HepG2 (cell line): Measurements from ENCODE around the gene EPB41L1. TPM values are rescaled to one million over a fixed set of nuclear protein-coding genes. Genes with fewer than 3 reads are reported as not detected.
A peak's percentile ranks its signal among the peaks of the same experiment; 100 is the strongest.

Experiments used
- BCL6 ChIP-seq: IDR thresholded peaks from 2 replicates; pipeline ENCODE4 v1.6.1; 2016; ENCODE audit warnings: missing genetic modification reagents, missing compliant biosample characterization
- FOXM1 ChIP-seq: sonication (generic); formaldehyde crosslinking; IDR thresholded peaks from 2 replicates; pipeline ENCODE4 v1.5.0; 2020; ENCODE audit warnings: missing genetic modification reagents
- NCOR1 ChIP-seq: fragments of 200-600 bp; sonication (generic); IDR thresholded peaks from 2 replicates; pipeline ENCODE4 v1.7.0; 2017; ENCODE audit warnings: antibody characterized with exemption, low read length, borderline replicate concordance
- NFKB2 ChIP-seq: sonication (generic); formaldehyde crosslinking; IDR thresholded peaks from 2 replicates; pipeline ENCODE4 v1.4.0; 2020; ENCODE audit warnings: missing genetic modification reagents, borderline replicate concordance
- PLRG1 ChIP-seq: fragments of 450-650 bp; conservative IDR thresholded peaks from 2 replicates; pipeline ENCODE4 v1.6.1; 2016
- POGZ ChIP-seq: sonication (generic); formaldehyde crosslinking; IDR thresholded peaks from 2 replicates; pipeline ENCODE4 v1.4.0; 2020; ENCODE audit warnings: mild to moderate bottlenecking, missing genetic modification reagents
- RAD51 ChIP-seq: fragments of 450-650 bp; IDR thresholded peaks from 2 replicates; pipeline ENCODE4 v1.6.1; 2016; ENCODE audit warnings: borderline replicate concordance
- SRSF4 ChIP-seq: fragments of 200-400 bp; formaldehyde crosslinking; IDR thresholded peaks from one replicate; pipeline ENCODE4 v1.6.1; 2018; ENCODE audit warnings: mild to moderate bottlenecking, low read depth, low read length, moderate library complexity; ENCODE audit not compliant: poor library complexity, severe bottlenecking
- TFAP4 ChIP-seq: sonication (generic); IDR thresholded peaks from 2 replicates; pipeline ENCODE4 v1.6.1; 2016; ENCODE audit warnings: low read depth, borderline replicate concordance
- TOPORS ChIP-seq: sonication (generic); formaldehyde crosslinking; IDR thresholded peaks from 2 replicates; pipeline ENCODE4 v1.8.0; 2023; ENCODE audit warnings: mild to moderate bottlenecking, missing genetic modification reagents
- ZBTB20 ChIP-seq: sonication (generic); formaldehyde crosslinking; IDR thresholded peaks from 2 replicates; pipeline ENCODE4 v1.8.1; 2023; ENCODE audit warnings: missing genetic modification reagents, low read depth, mild to moderate bottlenecking, borderline replicate concordance
- ZBTB40 ChIP-seq, 2 experiments: fragments of 450-650 bp in 1 of 2; sonication (generic) in 1 of 2; formaldehyde crosslinking in 1 of 2; IDR thresholded peaks; 2 replicates each; pipeline versions ENCODE4 v1.6.1 to v1.8.0; 2016 to 2022; ENCODE audit warnings: antibody characterized with exemption in 1 of 2, mild to moderate bottlenecking in 1 of 2, missing genetic modification reagents in 1 of 2
- ZNF746 ChIP-seq: sonication (generic); formaldehyde crosslinking; IDR thresholded peaks from 2 replicates; pipeline ENCODE4 v1.8.0; 2022; ENCODE audit warnings: mild to moderate bottlenecking, missing genetic modification reagents
- polyA plus RNA-seq, 8 experiments: library from polyadenylated mRNA; depleted of rRNA in 3 of 8; stranded (reverse) in 7 of 8; unstranded in 1 of 8; fragments of >200 nt; fragmentation: Illumina TruSeq in 4 of 8; extraction: Trizol in 4 of 8; gene quantifications; 2 replicates each; pipeline versions ENCODE4 v1.2.1 to v1.2.3, GENCODE V29; 2011 to 2016; ENCODE audit warnings: low read depth in 4 of 8, missing spikeins in 1 of 8, mixed read lengths in 1 of 8; ENCODE audit not compliant: insufficient read depth in 1 of 8
- total RNA-seq, 5 experiments: library from RNA; depleted of rRNA; stranded (reverse); fragments of >200 nt; fragmentation: Illumina TruSeq; extraction: Trizol; gene quantifications; 2 replicates each; pipeline ENCODE4 v1.2.3, GENCODE V29; 2016; ENCODE audit warnings: low read depth in 1 of 5
- TF ChIP-seq, protein P1 (sequence below): sonication (generic); formaldehyde crosslinking; IDR thresholded peaks from 2 replicates; pipeline ENCODE4 v1.4.0; 2020; ENCODE audit warnings: missing genetic modification reagents

Gene EPB41L1
- total and polyA plus RNA-seq, 2 of the 13 experiments (the other 11 are each of a cell fraction or from before 2014, with no cell fraction given) = 16.7 to 39.0 TPM

- TF ChIP-seq, protein P1, sequence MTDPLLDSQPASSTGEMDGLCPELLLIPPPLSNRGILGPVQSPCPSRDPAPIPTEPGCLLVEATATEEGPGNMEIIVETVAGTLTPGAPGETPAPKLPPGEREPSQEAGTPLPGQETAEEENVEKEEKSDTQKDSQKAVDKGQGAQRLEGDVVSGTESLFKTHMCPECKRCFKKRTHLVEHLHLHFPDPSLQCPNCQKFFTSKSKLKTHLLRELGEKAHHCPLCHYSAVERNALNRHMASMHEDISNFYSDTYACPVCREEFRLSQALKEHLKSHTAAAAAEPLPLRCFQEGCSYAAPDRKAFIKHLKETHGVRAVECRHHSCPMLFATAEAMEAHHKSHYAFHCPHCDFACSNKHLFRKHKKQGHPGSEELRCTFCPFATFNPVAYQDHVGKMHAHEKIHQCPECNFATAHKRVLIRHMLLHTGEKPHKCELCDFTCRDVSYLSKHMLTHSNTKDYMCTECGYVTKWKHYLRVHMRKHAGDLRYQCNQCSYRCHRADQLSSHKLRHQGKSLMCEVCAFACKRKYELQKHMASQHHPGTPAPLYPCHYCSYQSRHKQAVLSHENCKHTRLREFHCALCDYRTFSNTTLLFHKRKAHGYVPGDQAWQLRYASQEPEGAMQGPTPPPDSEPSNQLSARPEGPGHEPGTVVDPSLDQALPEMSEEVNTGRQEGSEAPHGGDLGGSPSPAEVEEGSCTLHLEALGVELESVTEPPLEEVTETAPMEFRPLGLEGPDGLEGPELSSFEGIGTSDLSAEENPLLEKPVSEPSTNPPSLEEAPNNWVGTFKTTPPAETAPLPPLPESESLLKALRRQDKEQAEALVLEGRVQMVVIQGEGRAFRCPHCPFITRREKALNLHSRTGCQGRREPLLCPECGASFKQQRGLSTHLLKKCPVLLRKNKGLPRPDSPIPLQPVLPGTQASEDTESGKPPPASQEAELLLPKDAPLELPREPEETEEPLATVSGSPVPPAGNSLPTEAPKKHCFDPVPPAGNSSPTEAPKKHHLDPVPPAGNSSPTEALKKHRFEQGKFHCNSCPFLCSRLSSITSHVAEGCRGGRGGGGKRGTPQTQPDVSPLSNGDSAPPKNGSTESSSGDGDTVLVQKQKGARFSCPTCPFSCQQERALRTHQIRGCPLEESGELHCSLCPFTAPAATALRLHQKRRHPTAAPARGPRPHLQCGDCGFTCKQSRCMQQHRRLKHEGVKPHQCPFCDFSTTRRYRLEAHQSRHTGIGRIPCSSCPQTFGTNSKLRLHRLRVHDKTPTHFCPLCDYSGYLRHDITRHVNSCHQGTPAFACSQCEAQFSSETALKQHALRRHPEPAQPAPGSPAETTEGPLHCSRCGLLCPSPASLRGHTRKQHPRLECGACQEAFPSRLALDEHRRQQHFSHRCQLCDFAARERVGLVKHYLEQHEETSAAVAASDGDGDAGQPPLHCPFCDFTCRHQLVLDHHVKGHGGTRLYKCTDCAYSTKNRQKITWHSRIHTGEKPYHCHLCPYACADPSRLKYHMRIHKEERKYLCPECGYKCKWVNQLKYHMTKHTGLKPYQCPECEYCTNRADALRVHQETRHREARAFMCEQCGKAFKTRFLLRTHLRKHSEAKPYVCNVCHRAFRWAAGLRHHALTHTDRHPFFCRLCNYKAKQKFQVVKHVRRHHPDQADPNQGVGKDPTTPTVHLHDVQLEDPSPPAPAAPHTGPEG (CRISPR knock-in tag) = peak; percentile 77
- no peak for TF ChIP-seq ZBTB20
- no peak for TF ChIP-seq PLRG1
- 0 out of 2 replicates have a peak, but pooled peaks have one; percentile 27 for TF ChIP-seq ZNF746 (CRISPR knock-in tag)
- peak; percentile 34; the same call in 1 of the 2 replicates for TF ChIP-seq POGZ (CRISPR knock-in tag)
- no peak for TF ChIP-seq ZBTB40 (IDR thresholded peaks at IDR 0.05)
- no peak; the same call in 1 of the 2 replicates for TF ChIP-seq ZBTB40 (CRISPR knock-in tag; IDR thresholded peaks at IDR 0.05)
- TF ChIP-seq RAD51 = no peak
- TF ChIP-seq NCOR1 = no peak
- TF ChIP-seq TOPORS (CRISPR knock-in tag) = no peak; the same call in 1 of the 2 replicates
- no peak for TF ChIP-seq TFAP4
- no peak for TF ChIP-seq SRSF4
- TF ChIP-seq BCL6 (CRISPR knock-in tag) = no peak; the same call in 1 of the 2 replicates
- 0 out of 2 replicates have a peak, but pooled peaks have one; percentile 57 for TF ChIP-seq NFKB2 (CRISPR knock-in tag)
- TF ChIP-seq FOXM1 = no peak
Observed at GRCh38 chr20:36182604-36183154, 28.1 kb downstream of the EPB41L1 start (continued).
